ENCODE data around the gene ST6GALNAC2.

Gene ST6GALNAC2

GRCh38 chr17:76529224-76530094, 56.2 kb downstream of the ST6GALNAC2 start (continued):
- TF ChIP-seq ZNF707 (tag by site-specific recombination; IDR thresholded peaks at IDR 0.05) (no peak), ZNF121 (tag by site-specific recombination; IDR thresholded peaks at IDR 0.05) (no peak), ZNF76 (tag by site-specific recombination; IDR thresholded peaks at IDR 0.05; ENCODE audit: borderline replicate concordance, low read depth) (no peak), OSR2 (tag by site-specific recombination; IDR thresholded peaks at IDR 0.05) (no peak), ZXDB (tag by site-specific recombination; IDR thresholded peaks at IDR 0.05) (no peak), ZNF777 (tag by site-specific recombination; IDR thresholded peaks at IDR 0.05; ENCODE audit: borderline replicate concordance) (no peak), ZNF654 (tag by site-specific recombination; IDR thresholded peaks at IDR 0.05; ENCODE audit: low read depth) (no peak), ZNF10 (tag by site-specific recombination; IDR thresholded peaks at IDR 0.05) (no peak), SP2 (tag by site-specific recombination; IDR thresholded peaks at IDR 0.05) (no peak), ZNF843 (tag by site-specific recombination; IDR thresholded peaks at IDR 0.05) (no peak), ZNF610 (tag by site-specific recombination; IDR thresholded peaks at IDR 0.05; ENCODE audit: borderline replicate concordance) (no peak), ZNF37A (tag by site-specific recombination; IDR thresholded peaks at IDR 0.05) (no peak), ZBTB21 (tag by site-specific recombination; IDR thresholded peaks at IDR 0.05) (no peak), CTCF (tag by site-specific recombination; IDR thresholded peaks at IDR 0.05) (no peak), WT1 (tag by site-specific recombination; IDR thresholded peaks at IDR 0.05) (no peak), ZNF341 (tag by site-specific recombination; IDR thresholded peaks at IDR 0.05; ENCODE audit: low read depth) (peak; percentile 54), IKZF3 (tag by site-specific recombination; IDR thresholded peaks at IDR 0.05) (peak; percentile 70; the same call in 1 of the 2 replicates), ZFP69B (tag by site-specific recombination; IDR thresholded peaks at IDR 0.05) (no peak), ZNF391 (tag by site-specific recombination; IDR thresholded peaks at IDR 0.05; ENCODE audit: borderline replicate concordance, low read depth) (no peak), ZNF324 (tag by site-specific recombination; IDR thresholded peaks at IDR 0.05) (no peak), ZBTB1 (tag by site-specific recombination; IDR thresholded peaks at IDR 0.05) (no peak), ZNF664 (tag by site-specific recombination; IDR thresholded peaks at IDR 0.05) (no peak)
- TF ChIP-seq, protein P1, sequence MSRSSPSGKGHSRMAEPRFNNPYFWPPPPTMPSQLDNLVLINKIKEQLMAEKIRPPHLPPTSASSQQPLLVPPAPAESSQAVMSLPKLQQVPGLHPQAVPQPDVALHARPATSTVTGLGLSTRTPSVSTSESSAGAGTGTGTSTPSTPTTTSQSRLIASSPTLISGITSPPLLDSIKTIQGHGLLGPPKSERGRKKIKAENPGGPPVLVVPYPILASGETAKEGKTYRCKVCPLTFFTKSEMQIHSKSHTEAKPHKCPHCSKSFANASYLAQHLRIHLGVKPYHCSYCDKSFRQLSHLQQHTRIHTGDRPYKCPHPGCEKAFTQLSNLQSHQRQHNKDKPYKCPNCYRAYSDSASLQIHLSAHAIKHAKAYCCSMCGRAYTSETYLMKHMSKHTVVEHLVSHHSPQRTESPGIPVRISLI (tag by site-specific recombination; IDR thresholded peaks at IDR 0.05), result no peak
- TF ChIP-seq, protein P2, sequence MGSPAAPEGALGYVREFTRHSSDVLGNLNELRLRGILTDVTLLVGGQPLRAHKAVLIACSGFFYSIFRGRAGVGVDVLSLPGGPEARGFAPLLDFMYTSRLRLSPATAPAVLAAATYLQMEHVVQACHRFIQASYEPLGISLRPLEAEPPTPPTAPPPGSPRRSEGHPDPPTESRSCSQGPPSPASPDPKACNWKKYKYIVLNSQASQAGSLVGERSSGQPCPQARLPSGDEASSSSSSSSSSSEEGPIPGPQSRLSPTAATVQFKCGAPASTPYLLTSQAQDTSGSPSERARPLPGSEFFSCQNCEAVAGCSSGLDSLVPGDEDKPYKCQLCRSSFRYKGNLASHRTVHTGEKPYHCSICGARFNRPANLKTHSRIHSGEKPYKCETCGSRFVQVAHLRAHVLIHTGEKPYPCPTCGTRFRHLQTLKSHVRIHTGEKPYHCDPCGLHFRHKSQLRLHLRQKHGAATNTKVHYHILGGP (tag by site-specific recombination; IDR thresholded peaks at IDR 0.05), result no peak
- TF ChIP-seq, protein P3, sequence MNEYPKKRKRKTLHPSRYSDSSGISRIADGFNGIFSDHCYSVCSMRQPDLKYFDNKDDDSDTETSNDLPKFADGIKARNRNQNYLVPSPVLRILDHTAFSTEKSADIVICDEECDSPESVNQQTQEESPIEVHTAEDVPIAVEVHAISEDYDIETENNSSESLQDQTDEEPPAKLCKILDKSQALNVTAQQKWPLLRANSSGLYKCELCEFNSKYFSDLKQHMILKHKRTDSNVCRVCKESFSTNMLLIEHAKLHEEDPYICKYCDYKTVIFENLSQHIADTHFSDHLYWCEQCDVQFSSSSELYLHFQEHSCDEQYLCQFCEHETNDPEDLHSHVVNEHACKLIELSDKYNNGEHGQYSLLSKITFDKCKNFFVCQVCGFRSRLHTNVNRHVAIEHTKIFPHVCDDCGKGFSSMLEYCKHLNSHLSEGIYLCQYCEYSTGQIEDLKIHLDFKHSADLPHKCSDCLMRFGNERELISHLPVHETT (tag by site-specific recombination; IDR thresholded peaks at IDR 0.05), result no peak
- TF ChIP-seq, protein P4, sequence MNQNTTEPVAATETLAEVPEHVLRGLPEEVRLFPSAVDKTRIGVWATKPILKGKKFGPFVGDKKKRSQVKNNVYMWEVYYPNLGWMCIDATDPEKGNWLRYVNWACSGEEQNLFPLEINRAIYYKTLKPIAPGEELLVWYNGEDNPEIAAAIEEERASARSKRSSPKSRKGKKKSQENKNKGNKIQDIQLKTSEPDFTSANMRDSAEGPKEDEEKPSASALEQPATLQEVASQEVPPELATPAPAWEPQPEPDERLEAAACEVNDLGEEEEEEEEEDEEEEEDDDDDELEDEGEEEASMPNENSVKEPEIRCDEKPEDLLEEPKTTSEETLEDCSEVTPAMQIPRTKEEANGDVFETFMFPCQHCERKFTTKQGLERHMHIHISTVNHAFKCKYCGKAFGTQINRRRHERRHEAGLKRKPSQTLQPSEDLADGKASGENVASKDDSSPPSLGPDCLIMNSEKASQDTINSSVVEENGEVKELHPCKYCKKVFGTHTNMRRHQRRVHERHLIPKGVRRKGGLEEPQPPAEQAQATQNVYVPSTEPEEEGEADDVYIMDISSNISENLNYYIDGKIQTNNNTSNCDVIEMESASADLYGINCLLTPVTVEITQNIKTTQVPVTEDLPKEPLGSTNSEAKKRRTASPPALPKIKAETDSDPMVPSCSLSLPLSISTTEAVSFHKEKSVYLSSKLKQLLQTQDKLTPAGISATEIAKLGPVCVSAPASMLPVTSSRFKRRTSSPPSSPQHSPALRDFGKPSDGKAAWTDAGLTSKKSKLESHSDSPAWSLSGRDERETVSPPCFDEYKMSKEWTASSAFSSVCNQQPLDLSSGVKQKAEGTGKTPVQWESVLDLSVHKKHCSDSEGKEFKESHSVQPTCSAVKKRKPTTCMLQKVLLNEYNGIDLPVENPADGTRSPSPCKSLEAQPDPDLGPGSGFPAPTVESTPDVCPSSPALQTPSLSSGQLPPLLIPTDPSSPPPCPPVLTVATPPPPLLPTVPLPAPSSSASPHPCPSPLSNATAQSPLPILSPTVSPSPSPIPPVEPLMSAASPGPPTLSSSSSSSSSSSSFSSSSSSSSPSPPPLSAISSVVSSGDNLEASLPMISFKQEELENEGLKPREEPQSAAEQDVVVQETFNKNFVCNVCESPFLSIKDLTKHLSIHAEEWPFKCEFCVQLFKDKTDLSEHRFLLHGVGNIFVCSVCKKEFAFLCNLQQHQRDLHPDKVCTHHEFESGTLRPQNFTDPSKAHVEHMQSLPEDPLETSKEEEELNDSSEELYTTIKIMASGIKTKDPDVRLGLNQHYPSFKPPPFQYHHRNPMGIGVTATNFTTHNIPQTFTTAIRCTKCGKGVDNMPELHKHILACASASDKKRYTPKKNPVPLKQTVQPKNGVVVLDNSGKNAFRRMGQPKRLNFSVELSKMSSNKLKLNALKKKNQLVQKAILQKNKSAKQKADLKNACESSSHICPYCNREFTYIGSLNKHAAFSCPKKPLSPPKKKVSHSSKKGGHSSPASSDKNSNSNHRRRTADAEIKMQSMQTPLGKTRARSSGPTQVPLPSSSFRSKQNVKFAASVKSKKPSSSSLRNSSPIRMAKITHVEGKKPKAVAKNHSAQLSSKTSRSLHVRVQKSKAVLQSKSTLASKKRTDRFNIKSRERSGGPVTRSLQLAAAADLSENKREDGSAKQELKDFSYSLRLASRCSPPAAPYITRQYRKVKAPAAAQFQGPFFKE (tag by site-specific recombination; IDR thresholded peaks at IDR 0.05; ENCODE audit: borderline replicate concordance), result no peak
- TF ChIP-seq, protein P5, sequence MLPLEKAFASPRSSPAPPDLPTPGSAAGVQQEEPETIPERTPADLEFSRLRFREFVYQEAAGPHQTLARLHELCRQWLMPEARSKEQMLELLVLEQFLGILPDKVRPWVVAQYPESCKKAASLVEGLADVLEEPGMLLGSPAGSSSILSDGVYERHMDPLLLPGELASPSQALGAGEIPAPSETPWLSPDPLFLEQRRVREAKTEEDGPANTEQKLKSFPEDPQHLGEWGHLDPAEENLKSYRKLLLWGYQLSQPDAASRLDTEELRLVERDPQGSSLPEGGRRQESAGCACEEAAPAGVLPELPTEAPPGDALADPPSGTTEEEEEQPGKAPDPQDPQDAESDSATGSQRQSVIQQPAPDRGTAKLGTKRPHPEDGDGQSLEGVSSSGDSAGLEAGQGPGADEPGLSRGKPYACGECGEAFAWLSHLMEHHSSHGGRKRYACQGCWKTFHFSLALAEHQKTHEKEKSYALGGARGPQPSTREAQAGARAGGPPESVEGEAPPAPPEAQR (tag by site-specific recombination; IDR thresholded peaks at IDR 0.05), result no peak
